ENCODE measurements around the gene NDUFAF8.

DNA sequence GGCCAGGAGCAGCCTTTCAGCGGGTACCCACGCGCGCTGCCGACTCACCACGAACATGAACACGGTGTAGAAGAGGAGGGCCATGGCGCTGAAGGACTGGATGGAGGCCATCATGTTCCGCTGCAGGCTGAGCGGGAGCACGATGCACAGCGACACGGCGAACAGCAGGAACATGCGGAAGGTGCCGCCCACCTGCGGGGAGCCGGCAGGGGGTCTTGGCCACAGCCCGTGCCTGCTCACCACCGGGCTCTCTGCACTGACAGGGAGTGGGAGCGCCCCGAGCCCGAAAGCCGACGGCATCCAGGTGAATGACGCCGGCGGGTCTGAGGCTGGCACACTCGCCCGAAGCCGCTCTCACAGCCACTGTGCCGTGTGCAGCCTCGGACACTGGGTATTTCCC lies 43.0 kb downstream of the NDUFAF8 start:
- TF ChIP-seq CTCF (IDR thresholded peaks at IDR 0.05), result no peak
- TF ChIP-seq ZFX (IDR thresholded peaks at IDR 0.05; ENCODE audit: borderline replicate concordance), result no peak
